NCI-H748 treated with DMSO at 0.1 percent for 48 hours (cell line): ENCODE results near the gene NCOA6.
A peak's percentile ranks its signal among the peaks of the same experiment; 100 is the strongest.

Source experiments
- DNase-seq: peaks from one replicate; lab custom pipeline; 2025; lab: John Stamatoyannopoulos, UW

NCOA6 gene

DNA sequence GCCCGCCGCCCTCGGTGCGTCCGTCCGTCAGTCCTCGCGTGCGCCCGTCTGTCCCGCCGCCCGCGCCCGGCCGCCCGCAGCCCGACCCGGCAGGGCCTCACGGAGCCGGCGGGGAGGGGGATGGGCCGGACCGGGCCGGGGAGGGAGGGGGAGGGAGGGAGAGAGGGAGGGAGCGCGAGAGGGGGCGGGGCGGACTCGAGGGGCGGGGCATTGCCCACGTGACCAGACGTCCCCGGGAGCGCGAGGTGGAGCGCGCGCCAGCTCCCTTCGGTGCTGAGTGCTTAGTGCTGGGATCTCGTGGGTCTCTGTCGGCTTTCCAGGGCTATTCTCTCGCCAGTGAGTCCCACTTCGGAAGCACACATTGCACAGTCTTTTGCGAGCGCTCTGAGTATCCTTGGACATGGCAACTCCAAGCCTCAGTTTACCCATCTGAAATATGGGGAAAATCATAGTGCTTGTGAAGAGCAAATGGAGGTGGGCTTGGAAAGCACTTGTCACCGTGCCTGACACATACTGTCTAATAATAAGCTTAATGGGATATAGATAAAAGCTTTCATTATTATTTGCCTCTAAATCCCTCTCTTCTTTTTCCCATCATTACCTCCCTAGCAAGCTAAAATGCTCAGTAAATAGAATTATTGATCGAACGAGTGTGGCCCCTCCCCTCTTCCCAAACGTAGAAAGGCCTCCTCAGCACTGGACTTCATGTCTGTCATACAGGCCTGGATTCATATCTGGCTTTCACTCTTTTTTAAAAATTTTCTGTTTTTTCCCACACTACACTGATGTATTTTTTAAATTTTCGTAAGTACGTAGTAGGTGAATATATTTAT, at the start of gene NCOA6:
TSS of gene NCOA6 (minus strand) at position 122 of the 833 bp plus-strand sequence. CDS start 43,296 bp downstream, outside the sequence.
- DNase-seq = peak; percentile 65

DNA sequence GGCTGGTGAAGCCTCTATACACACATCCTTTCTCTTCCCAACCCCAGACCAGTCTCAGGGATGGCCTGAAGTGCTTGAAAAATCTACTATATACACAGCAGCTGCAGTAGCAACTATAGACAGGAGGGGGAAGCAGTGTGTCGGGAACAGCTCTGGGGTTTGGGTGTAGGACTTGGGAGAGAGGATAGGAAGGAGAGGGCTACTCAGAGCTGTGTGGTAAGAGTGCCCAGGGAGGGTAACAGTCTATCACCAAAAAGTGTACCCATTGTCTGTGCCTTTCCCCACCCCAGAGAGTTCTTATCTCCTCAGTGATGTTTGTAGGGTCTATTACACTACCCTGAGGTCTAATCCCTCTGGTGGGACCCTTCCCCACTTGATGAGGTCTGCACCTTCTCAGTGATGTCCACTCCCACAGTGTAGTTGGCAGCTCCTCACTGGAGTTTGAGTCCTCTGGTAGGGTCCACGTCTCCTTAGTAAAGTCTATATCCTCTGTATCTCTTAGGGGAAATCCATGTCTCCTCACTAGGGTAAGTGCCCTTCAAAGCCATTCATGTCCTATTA, 48.7 kb upstream of the NCOA6 start:
- peak; percentile 77 for DNase-seq

DNA sequence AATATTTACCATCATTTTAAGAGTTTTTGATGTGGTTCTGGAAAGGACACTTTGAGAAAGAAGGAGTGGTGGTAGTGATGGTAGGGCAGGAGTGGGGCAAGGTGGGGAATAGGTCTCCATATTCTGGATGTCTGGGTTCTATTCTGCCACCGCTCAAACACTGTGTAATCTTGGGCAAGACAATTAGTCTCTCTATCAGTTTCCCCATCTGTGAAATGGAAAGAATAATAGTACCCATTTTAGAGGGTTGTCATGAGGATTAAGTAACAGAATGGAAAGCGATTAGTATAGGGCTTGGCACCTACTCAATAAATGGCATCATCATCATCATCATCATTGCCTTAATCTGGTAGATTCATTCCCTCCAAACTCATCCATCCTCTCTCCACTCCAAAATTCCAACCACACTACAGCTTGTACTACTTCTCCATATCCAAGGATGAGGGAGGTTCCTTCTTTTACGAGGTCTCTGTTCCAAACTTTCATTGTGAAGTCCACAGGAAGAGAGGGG, 48.2 kb upstream of the NCOA6 start:
- DNase-seq = no peak

DNA sequence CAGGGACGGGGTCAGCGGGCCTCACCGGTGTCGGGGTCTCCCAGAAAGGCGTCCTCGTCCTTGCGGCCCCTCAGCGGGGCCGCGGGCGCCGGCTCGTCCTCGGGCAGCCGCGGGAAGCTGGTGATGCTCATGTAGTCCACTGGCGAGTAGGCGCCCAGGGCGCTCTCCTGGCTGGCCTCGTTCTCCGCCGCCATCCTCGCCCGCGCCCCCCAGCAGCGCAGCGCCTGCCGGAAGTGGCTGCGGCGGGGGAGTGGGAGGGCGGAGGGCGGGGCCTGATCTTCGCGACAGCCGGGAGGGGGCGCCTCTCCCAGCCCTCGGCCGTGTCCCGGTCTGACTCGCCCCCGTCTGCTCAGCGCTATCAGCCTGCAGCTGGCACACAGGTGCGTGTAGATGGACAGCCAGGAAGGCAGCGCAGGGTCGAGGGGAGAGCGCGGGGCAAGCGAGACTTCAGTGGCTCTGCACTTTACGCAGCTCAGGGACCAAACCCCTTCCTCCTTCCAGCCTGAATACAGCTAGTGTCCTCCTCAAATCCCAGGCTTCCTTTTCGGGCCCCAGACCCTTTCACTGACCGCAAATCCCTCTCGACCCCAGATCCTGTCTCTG, 47.3 kb upstream of the NCOA6 start, which contains the start of gene GGT7:
TSS of gene GGT7 (minus strand) at position 235 of the 603 bp plus-strand sequence. CDS start at position 194, 41 bp downstream.
- DNase-seq = peak; percentile 64

DNA sequence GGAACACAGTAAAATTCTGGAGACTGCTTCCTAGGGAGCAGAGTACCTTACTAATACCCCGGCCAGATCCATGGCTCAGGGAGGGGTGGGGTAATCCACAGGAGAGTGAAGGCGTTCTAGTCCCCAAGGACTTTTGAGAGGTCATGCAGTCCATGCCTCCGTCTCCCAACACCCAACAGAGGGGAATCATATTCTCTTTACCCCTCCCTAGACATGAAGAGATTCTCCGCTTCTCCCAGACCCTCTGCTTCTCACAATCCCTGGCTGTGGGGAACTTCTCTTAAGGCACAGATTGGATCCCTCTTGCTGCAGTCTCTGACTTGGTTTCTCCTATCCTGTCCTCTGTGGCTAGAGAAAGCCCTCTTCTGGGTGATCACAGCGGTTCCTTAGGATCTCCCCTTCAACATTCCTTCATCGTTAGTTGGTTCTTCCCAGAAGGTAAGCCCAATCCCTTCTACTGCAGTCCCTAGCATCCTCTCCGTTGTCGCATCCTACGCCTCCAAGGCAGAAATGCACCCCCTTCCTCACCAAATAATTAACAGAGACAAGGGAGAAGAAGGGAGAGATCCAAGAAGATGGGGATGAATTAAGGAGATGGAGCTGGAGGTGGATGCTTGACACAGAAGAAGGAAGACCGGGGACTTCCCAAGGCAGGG, 46.6 kb upstream of the NCOA6 start:
- no peak for DNase-seq

DNA sequence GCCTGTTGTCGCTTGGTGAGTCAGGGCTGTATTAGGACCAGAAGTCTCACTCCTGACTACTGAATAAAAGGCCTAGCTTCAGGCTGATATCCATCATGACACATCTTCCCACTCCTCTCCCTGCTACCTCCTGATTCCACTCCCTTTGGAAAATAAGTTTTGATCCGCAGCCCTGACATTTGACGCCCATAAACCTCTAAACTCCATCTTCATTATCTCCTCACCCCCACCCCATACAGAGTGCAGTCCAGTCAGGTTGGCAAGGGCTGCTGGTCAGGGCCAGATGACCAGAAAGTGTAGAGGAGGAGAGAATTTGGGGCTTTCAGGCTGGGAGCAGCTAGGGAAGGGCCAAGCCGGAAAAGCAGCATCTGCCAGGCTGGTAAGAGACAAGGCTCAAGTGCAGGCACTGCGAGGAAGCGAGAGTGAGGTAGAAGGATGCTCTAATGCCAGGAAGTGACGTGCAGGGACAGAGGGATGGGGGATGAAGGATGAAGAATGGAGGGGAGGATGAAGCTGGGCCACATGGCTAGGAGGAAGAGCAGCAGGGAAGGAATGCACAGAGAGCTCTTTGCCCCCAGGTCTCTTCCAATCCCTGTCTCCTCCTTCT, 46.0 kb upstream of the NCOA6 start:
- DNase-seq = no peak

DNA sequence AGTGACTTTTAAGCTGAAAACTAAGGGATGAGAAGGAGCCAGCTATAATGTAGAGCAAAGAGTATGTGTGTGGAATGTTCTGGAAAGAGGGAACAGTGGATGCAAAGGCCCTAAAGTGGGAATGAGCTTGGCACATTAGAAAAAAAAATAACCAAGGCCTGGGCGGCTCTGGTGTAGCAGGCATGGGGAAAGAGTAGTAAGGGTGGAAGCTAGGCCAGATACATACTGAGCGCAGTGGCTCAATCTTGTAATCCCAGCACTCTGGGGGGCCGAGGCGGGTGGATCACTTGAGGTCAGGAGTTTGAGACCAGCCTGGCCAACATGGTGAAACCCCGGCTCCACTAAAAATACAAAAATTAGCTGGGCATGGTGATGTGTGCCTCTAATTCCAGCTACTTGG, 38.8 kb upstream of the NCOA6 start:
- DNase-seq = no peak

DNA sequence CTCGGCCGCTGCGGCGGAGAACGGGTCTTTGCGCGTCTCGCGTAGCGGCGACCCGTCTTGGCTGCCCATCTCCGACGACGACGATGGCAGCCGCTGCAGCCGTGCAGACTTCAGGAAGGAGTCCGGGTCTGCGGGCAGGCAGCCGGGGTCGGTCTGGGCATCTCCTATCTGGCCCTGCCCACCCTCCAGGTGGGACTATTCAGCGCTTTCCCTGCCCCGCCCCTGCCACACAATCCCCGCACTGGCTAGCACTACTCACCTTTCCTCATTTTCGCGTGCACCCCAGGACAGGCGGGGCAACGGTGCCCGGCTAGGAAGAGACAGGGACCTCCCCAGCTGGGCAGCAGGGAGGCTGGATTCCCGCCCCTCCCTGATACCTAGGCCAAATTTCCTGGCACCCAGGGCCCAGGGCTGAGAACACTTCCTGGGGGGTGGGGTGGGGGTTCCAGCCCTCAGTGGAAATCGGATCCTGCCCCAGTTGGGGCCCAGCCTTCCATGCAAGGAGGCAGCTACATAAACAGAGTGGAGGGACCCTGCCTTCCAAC, 38.0 kb upstream of the NCOA6 start:
- no peak for DNase-seq

DNA sequence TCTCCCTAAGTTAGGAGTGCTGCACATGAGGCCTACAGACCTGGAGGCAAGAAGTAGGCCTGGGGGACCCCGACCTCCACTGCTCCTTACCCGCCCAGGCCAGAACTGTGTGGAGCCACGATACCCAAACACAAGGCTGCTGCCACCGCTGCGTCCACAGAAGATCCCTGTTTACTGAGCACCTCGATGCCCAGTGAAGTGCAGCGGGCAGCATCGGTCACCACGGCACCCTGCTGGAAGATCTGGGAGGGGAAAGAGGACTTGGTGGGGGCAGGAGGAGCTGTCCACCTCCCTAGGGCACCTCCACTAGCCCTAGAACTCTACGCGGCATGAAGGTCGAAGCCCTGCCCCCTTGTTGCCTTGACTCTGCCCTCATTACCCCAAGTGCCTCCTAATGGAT, 37.3 kb upstream of the NCOA6 start:
- no peak for DNase-seq

DNA sequence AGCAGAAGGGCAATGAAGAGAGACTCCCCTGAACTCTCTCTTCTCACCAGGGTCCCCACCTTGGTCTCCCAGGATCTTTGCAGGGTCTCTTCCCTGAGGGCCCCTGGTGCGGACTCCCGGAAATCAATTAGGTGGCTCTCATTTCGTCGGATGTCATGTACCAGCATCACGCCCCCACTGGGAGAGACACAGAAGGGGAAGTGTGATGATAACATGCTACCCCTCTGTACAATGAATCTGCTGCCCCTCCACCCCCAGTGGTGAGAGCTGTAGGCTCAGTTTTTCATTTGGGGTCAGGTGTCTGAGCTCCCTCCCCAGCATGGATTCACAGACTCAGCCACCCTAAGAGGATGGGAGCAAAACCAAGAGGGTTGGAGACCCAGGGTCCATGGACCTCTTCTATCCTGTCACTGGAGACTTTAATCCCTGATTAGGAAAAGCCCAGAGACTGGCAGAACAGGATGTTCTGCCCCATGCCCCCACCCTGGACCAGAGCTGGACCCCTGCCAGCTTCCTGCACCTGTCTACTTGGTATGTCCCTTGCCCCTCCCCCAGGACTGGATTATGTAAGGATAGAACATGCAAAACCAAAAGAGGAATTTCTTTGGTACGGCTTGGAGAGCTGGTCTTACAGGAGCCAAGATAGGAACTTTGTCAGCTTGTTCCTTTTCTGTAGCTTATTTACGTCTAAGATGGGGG, 36.1 kb upstream of the NCOA6 start:
- DNase-seq = no peak

DNA sequence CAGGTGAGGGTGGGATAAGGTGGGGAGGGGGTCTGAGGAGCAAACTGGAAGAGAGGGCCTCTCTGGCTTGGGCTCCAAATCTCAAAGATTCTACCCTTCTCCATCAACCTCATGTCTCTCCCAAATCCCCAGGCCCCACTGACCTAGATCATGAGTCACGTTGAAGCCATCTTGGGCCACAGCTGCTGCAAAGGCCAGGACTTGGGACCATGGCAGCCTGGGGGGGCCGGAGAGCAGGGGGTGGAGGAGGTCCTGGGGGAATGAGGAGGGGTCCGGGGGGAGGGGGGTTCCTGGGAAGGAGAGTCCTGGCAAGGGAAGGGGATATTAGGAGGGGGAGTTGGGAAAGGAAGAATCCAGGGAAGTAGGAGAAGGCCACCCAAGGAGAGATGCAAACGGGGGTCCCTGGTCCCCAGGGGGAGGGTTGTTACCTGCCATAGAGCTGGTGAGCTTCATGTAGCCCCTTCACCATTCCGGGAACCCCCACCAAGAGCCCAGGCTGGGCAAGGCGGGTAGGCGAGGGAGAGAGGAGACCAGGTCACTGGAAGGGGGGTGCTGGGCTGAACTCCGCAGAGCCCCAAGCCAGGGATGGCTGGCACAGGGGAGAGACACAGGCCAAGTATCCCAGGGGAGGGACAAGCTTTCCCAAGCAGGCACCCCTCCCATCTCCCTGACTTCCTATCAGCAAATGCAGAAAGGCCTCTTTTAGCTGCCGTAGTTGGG, 34.5 kb upstream of the NCOA6 start:
- no peak for DNase-seq

DNA sequence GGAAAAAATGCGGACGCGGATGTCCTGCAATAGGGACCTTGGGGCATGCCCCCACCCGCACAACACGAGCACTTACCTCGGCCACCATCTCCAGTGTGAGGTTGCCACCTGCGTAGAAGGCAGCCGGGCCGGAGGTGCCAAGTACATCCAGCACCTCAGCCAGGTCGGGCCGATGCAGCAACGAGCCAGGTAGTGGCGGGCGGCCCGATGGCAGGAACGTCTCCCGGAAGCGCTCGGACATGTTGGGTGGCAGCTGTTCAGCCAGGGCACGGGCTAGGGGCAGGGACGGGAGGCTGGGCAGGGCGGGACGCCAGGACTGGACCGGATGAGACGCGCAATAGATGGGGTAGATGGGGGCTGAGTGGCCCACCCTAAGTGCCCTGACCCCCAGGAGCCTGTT, 33.9 kb upstream of the NCOA6 start:
- DNase-seq = no peak

DNA sequence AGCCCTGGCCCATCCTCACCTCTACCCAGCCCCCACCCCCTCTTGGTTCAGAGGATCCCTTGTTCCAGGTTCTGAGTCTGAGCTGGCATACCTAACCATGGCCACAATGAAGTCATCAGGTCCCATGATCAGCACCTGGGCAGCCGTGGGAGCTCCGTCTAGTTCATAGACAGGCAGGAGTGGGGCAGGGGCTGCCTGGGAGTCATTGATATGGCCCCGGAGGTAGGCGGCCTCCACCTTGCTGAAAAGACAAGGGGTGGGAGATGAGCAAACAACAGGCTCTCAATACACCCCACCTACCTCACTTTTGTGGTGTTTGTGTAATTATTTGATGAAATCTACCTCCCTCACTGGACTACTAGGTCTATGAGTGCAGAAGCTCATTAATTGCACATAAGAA, 26.8 kb upstream of the NCOA6 start:
- no peak for DNase-seq

DNA sequence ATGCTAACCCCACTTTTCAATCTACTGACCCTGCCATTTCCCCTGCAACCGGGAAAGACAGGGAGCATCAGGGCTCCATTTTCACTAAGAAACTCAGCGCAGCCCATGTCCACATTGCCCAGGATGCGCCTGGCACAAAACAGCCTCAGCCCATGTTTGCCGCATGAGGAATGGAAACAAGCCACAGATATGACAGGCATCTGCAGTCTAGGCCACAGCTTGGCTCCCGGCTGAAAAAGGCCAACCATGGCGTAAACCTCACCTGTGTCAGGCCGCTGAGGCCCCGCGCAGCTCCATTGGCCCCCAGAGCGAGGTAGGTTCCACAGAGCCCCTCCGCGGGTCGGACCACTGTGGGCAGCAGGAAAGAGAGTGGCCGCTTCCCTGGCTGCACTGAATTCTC, 25.5 kb upstream of the NCOA6 start:
- DNase-seq = no peak

DNA sequence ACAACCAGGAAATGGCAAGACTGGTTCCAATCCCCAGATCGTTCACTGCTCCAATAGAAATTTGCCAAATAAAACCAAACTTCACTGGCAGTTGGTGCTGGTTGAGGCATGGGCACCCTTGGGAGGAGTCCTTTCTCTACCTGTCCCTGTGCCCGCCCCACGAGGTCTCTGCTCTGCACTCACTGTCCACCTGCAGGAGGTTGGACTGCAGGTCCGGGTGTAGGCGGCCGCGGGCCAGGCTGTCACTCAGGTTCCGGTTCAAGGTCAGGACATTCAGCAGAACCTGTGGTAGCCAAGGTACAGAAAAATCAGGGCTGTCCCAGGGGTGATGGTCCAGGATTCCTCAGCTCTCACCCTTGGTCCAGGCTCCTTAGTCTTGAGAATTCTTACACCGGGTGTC, 24.3 kb upstream of the NCOA6 start:
- DNase-seq = no peak

DNA sequence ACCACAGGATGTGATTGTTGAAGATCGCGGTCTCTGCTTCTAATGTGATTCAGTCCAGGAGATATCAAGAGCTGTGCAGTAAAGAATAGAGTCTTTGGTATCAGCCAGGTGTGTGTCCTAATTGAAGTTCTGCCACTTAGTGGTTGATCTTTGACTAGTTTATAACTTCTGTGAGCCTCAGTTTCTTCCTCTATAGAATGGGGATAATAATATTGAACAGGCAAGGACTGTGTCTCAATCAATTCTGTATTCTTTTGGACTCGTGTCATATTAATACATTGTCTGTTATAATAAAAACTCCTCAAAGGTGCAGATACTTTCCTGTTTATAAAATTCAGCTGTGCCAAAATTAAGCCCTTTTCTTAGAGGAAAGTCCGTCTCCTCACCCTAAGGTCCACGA, 23.1 kb upstream of the NCOA6 start:
- no peak for DNase-seq

DNA sequence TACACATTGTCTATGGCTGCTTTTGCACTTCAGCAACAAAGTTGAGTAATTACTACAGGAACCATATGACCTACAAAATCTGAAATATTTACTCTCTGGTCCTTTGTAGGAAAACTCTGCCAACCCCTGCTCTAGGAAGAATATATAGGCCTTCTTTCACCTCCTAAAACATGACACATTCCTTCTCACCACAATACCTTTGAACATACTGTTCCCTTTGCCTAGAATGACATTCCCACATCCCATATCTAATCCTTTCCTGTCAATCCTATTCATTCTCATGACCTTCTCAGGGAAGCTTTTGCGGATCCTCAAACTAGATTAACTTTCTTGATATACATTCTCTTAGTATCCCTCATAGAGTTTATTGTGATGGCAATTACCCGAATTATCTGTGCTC, 18.0 kb upstream of the NCOA6 start:
- no peak for DNase-seq

DNA sequence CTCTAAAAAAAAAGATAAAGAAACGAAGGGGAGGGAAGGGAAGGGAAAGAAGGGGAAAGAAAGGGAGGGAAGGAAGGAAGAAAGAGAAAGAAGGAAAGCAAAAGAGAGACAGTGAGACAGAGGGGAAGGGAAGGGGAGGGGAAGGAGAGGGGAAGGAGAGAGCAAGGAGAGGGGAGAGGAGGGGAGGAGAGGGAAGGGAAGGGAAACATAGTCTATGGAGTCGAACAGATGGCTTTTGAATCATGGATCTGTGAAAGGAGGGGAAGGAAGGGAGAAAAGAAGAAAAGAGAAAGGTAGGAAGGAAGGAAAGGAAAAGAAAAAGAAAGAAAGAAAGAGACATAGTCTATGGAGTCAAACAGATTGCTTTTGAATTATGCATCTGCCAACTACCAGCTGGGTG, 16.7 kb upstream of the NCOA6 start:
- DNase-seq = no peak

DNA sequence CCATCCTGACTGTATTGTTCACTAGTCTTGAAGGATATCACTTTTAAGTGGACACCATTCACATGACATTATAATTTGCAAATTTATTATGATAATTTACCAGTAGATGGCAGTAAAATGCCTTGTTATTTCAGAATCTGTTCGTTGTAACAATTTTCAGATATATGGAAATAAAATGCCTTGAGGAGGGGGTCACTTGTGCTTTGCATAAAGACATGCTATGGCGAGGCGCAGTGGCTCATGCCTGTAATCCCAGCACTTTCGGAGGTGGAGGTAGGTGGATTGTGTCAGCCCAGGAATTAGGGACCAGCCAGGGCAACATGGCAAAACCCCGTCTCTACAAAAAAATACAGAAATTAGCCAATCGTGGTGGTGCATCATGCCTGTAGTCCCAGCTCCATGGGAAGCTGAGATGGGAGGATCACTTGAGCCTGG, 9.0 kb upstream of the NCOA6 start:
- DNase-seq = peak; percentile 27

DNA sequence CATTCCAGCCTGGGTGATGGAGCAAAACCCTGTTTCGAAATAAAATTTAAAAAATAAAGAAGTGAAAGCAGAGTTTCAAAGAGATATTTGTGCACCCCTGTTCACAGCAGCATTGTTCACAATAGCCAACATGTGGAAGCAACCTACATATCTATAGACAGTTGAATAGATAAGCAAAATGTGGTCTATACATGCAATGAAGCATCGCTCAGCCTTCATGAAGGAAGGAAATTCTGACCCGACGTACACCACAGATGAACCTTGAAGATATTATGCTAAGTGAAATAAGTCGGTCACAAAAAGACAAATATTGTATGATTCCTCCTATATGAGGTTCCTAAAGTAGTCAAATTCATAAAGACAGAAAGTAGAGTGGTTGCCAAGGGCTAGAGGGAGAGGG, 6.5 kb upstream of the NCOA6 start:
- no peak for DNase-seq
